ENCODE results near the gene CGB8.
"Not testable (repeated sequence)": the region's sequence is repeated elsewhere in the genome, so short reads cannot be mapped to it uniquely, and the experiment has no call there.

CGB8 gene

GRCh38 chr19:49049011-49049410, at the start of gene CGB8:
CGB8 (minus strand) TSS chr19:49049111; CDS start chr19:49048739, 372 bp downstream.
- in situ Hi-C loops (cut with MboI; ENCODE audit: low sequenced_read_pairs) = not testable (repeated sequence)

DNA sequence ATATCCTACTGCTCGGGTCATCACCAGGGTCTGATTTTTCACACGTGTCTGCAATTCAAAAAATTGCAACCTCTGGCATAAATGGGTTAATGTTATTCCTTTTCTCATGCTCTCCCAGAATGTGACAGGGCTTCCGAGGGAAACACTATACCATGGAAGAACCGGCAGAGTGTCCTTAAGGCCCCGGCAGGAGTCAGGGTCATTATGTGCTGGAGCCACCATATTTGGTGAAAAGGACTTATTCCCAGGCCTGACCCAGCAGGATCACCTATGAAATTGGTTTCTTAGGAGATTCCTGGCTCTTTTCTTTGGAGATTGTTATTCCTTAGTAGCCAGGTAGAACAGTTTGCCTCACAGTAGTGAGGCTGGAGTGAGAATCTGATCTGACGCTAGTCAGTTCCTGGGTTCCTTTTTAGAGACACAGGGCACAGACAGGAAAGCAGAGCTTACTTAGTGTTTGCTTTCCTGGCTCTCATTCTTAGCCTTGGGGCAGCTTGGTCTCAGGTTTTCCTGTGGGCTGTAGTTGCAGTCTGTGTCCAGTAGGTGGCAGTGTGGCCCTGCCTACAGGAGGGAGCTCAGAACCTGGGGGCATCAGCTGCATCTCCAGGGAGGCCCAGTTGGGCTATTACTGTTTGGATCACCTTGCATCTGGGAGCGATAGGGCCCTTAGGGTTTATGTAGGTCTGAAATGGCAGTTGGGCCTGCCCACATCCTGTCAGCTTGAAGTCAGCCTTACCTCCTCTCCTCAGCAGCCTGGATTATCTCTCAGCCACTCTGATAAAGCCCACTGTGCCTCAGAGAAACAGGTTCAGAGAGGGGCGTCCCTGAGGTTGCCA, 48.8 kb upstream of the CGB8 start:
- in situ Hi-C loops (cut with MboI; ENCODE audit: low sequenced_read_pairs) = no loop called here

DNA sequence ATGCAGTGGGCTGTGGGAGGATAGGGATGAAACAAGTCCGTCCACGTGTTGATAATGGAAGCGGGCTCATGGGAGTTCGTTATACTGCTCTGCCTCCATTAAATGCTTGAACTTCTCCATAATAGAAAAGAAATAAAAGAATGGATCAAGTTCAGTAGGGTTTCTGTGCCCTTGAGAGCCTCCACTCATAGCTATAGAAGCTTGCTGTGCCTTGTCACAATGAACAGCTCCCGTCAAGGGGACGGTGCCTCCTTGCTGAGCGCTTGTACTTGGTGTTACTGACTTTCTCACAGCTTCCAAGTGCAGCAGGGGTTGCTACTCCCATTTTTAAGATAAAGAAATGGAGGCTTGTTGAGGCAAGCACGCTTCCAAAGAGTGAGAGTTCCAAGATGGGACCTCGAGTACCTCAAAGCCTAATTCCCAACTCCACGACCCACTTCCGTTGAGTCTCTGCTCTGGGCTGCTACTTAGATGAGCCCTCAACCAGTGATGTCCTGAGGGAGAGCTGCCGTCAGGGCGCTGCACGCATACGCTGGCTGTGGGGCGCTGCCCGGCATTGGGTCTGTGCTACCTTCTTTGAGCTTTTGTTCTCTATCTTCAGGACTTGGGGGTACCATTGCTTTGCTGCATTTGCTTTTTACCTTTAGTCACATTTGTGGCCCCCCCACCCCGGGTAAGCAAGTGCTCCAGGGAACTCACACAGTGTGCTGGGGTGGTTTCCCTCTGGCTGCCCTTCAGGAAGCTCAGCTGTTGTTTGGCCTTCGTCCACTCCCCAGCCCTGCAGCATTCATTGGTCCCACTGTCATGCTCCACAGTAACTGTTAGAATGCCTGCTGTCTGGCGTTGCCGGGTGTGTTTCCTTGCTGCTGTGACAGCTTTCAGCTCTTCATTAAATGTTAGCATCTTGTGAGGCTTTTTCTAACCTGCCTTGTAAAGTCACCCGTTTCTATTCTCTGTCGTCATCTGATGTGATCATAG, 45.9 kb upstream of the CGB8 start:
- in situ Hi-C loops (cut with MboI; ENCODE audit: low sequenced_read_pairs) = no loop called here

- in situ Hi-C loops (cut with MboI; ENCODE audit: low sequenced_read_pairs) = no loop called here
Measured at GRCh38 chr19:49092686-49093085, 43.8 kb upstream of the CGB8 start.

GRCh38 chr19:49091391-49092038, 42.6 kb upstream of the CGB8 start:
- in situ Hi-C loops (cut with MboI; ENCODE audit: low sequenced_read_pairs) = no loop called here

DNA sequence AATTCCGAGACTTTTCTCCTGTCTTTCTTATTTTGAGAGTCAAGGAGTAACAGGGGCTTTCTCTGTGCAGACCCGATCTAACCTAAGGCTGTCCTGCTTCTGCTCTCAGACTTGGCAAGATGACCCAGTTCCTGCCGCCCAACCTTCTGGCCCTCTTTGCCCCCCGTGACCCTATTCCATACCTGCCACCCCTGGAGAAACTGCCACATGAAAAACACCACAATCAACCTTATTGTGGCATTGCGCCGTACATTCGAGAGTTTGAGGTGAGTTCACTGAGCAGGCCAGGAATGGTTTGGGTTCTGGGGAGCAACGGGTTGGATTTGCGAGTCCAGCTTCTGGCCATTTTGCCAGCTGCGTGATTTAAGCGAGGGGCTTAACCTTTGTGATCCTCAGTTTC, 37.4 kb upstream of the CGB8 start:
- in situ Hi-C loops (cut with MboI; ENCODE audit: low sequenced_read_pairs) = no loop called here

DNA sequence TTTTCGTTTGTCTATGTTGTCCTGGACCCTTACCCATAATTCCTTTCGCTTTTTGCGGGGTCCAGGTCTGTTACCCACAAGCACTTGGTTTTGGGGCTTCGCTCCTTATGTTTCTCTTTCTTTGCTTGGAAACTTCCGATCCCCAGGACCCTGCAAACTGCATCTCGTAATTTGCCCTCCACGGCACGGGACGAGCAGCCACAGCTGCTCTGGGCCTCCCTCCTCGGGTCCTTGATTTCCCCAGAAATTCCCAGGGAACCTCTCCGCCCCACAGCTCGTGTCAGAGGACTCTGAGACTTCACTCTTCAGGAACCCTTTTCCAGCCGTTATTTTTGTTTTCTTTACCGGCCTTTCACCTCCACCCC, 36.9 kb upstream of the CGB8 start:
- in situ Hi-C loops (cut with MboI; ENCODE audit: low sequenced_read_pairs) = no loop called here

- in situ Hi-C loops (cut with MboI; ENCODE audit: low sequenced_read_pairs) = no loop called here
Measured at GRCh38 chr19:49085020-49085867, 36.3 kb upstream of the CGB8 start, which contains the start of gene SNRNP70. SNRNP70 (plus strand) TSS chr19:49085451; CDS start chr19:49086415, 964 bp downstream.

GRCh38 chr19:49084206-49085019, 35.5 kb upstream of the CGB8 start:
- in situ Hi-C loops (cut with MboI; ENCODE audit: low sequenced_read_pairs) = no loop called here

DNA sequence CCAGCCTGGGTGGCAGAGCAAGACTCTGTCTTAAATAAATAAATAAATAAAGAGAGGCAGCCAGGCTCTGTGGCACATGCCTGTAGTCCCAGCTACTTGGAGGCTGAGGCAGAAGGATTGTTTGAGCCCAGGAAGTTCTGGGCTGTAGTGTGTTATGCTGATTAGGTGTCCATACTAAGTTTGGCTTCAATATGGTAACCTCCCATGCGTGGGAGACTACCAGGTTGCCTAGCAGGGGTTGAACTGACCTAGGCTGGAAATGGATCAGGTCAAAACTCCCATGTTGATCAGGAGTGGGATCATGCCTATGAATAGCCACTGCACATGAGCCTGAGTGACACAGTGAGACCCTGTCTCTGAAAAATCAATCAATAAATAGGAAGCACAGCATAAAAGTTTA, 32.4 kb upstream of the CGB8 start:
- in situ Hi-C loops (cut with MboI; ENCODE audit: low sequenced_read_pairs) = no loop called here

- in situ Hi-C loops (cut with MboI; ENCODE audit: low sequenced_read_pairs) = no loop called here
Measured at GRCh38 chr19:49080392-49080791, 31.5 kb upstream of the CGB8 start.

- in situ Hi-C loops (cut with MboI; ENCODE audit: low sequenced_read_pairs) = not testable (repeated sequence)
Measured at GRCh38 chr19:49074869-49075268, 26.0 kb upstream of the CGB8 start.

- in situ Hi-C loops (cut with MboI; ENCODE audit: low sequenced_read_pairs) = no loop called here
Measured at GRCh38 chr19:49073514-49074378, 24.8 kb upstream of the CGB8 start.

DNA sequence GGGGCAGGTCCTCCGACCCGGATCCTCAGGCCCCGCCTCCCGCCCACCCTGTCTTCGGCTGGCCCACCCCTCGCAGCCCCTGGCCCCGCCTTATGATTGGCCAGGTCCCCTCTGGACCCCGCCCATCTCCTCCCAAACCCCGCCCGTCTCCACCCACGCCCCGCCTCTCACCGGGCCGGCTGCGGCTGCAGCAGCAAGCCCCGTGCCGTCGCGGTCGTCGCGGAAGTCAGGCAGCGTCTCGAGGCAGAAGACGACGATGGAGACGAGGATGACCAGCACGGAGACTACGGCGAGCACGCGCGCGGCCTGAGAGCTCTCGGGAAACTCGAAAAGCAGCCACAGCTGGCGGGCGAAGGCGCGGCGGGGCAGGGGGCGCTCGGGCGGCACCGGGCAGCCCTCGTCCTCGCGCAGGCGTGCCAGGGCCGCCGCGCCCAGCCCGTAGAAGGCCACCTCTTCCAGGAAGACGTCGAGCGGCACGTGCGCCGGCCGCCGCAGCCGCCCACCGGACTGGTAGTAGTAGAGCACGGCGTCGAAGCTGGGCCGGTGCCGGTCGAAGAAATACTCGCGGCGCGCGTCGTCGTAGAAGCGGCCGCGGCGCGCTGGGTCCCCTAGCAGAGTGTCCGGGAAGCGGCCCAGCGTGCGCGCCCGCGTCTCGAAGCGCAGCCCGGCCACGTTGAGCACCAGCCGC, 23.1 kb upstream of the CGB8 start:
- in situ Hi-C loops (cut with MboI; ENCODE audit: low sequenced_read_pairs) = no loop called here

DNA sequence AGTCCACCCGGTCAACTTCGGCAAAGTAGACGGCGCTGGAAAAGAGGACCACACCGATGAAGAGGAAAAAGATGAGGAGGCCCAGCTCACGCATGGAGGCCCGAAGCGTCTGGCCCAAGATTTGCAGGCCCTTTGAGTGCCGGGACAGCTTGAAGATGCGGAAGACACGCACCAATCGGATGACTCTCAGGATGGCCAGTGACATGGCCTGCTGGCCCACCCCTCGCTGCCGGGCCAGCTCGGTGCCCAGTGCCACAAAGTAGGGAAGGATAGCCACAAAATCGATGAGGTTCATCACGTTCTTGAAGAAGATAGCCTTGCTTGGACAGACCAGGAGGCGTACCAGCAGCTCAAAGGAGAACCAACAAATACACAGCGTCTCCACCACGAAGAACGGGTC, 21.5 kb upstream of the CGB8 start:
- in situ Hi-C loops (cut with MboI; ENCODE audit: low sequenced_read_pairs) = no loop called here

DNA sequence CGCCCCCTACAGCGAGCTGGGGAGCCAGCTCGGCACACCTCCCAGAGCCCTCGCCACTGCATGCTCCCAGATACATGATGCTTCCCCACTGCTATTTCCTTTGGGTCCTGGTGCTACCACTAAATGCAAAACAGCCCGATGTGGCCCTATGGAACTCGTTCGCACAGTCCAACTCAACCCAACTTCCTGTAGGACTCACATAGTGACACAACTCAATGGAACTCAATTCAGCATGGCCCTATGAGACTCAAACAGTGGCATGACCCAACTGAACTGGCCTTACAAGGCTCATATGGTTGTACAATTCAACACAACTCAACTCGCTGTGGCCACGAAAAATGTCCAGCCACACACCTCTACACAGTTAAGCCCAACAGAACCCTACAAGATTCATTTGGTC, 20.1 kb upstream of the CGB8 start:
- in situ Hi-C loops (cut with MboI; ENCODE audit: low sequenced_read_pairs) = no loop called here

DNA sequence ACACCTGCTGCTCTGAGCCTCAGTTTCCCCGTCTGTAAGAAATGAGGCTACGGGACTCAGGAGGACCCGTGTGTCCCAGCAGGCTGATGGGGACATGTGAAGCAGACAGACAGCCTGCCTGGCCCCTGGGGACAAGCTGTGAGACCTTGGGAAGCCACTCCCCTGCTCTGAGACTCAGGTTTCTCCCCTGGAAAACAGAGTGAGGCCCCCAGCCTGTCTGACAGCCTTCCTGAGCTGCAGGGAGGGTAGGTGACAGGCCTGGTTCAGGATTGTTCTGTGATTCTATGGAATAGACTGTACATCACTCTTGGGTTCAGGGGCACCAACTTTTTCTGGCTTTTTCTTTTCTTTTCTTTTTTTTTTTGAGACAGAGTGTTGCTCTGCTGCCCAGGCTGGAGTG, 18.6 kb upstream of the CGB8 start:
- in situ Hi-C loops (cut with MboI; ENCODE audit: low sequenced_read_pairs) = no loop called here
